GM23338 (cell line): ENCODE data around the gene DUSP3. TPM values are rescaled to one million over a fixed set of nuclear protein-coding genes. Genes with fewer than 3 reads are reported as not detected.

Experiments used
- ATAC-seq: fragments of 200-7000 bp; cut with Tn5 transposase; 3 replicates; pipeline ENCODE4 v1.9.1; 2020
- DNase-seq: peaks from one replicate; pipeline ENCODE4 v3.0.0-alpha.2; 2015; ENCODE audit warnings: low spot score
- H2AFZ ChIP-seq: fragments of 200-600 bp; sonication (generic); 2 replicates; pipeline ENCODE4 v1.8.0; 2016; ENCODE audit warnings: antibody characterized with exemption, mild to moderate bottlenecking, moderate library complexity
- H3F3A ChIP-seq: fragments of 200-600 bp; sonication (generic); replicated peaks from 2 replicates; pipeline ENCODE4 v1.8.0; 2017; ENCODE audit warnings: antibody characterized with exemption, mixed run types, low read depth
- H3K27ac ChIP-seq: fragments of 200-600 bp; sonication (generic); 2 replicates; pipeline ENCODE4 v1.6.1; 2016; ENCODE audit warnings: low read depth
- H3K27me3 ChIP-seq: fragments of 200-600 bp; sonication (generic); 2 replicates; pipeline ENCODE4 v1.8.0; 2016; ENCODE audit warnings: mild to moderate bottlenecking, mixed run types, moderate library complexity; ENCODE audit not compliant: insufficient read depth
- H3K36me3 ChIP-seq: fragments of 200-600 bp; sonication (generic); 2 replicates; pipeline ENCODE4 v1.8.0; 2016; ENCODE audit warnings: mild to moderate bottlenecking; ENCODE audit not compliant: insufficient read depth
- H3K4me1 ChIP-seq: fragments of 200-600 bp; sonication (generic); 2 replicates; pipeline ENCODE4 v1.8.0; 2016; ENCODE audit warnings: mild to moderate bottlenecking, moderate library complexity; ENCODE audit not compliant: insufficient read depth
- H3K4me2 ChIP-seq: fragments of 200-600 bp; sonication (generic); 2 replicates; pipeline ENCODE4 v1.7.1; 2017; ENCODE audit warnings: mixed run types
- H3K4me3 ChIP-seq: fragments of 200-600 bp; sonication (generic); 2 replicates; pipeline ENCODE4 v1.6.1; 2016; ENCODE audit warnings: mixed run types
- H3K79me2 ChIP-seq: fragments of 200-600 bp; sonication (generic); replicated peaks from 2 replicates; pipeline ENCODE4 v1.8.0; 2017; ENCODE audit warnings: mild to moderate bottlenecking; ENCODE audit not compliant: insufficient read depth
- H3K9me2 ChIP-seq: fragments of 200-600 bp; sonication (generic); 2 replicates; pipeline ENCODE4 v1.8.0; 2017; ENCODE audit not compliant: insufficient read depth
- H4K20me1 ChIP-seq: fragments of 200-600 bp; sonication (generic); replicated peaks from 2 replicates; pipeline ENCODE4 v1.8.0; 2017; ENCODE audit warnings: mild to moderate bottlenecking; ENCODE audit not compliant: insufficient read depth
- H3K27ac Mint-ChIP-seq: 2 replicates; pipeline ENCODE4 v1.8.0; 2020; ENCODE audit warnings: inconsistent platforms, mild to moderate bottlenecking, moderate library complexity, mixed read lengths
- H3K27me3 Mint-ChIP-seq: 3 replicates; pipeline ENCODE4 v1.8.0; 2022; ENCODE audit warnings: low read depth, mild to moderate bottlenecking, moderate library complexity, mixed read lengths, inconsistent platforms; ENCODE audit not compliant: insufficient read depth, poor library complexity
- H3K36me3 Mint-ChIP-seq: 3 replicates; pipeline ENCODE4 v1.8.0; 2021; ENCODE audit warnings: low read depth, mild to moderate bottlenecking, inconsistent platforms, moderate library complexity, mixed read lengths
- H3K4me1 Mint-ChIP-seq: 3 replicates; pipeline ENCODE4 v1.8.0; 2020; ENCODE audit warnings: mild to moderate bottlenecking, inconsistent platforms, mixed read lengths
- H3K4me3 Mint-ChIP-seq: 3 replicates; pipeline ENCODE4 v1.8.0; 2021; ENCODE audit warnings: moderate library complexity, mild to moderate bottlenecking, inconsistent platforms, mixed read lengths
- H3K9me3 Mint-ChIP-seq: 3 replicates; pipeline ENCODE4 v1.8.0; 2020; ENCODE audit warnings: moderate library complexity, mild to moderate bottlenecking, inconsistent platforms, mixed read lengths
- EZH2phosphoT487 ChIP-seq: fragments of 200-600 bp; sonication (generic); IDR thresholded peaks from one replicate; pipeline ENCODE4 v1.8.1; 2018; ENCODE audit warnings: antibody characterized with exemption; ENCODE audit not compliant: unreplicated experiment
- ZNF462 ChIP-seq: fragments of 250-450 bp; sonication (Bioruptor Pico); IDR thresholded peaks from 2 replicates; pipeline ENCODE4 v1.5.0; 2020; ENCODE audit warnings: mild to moderate bottlenecking, moderate library complexity
- polyA plus RNA-seq: library from polyadenylated mRNA; unstranded; fragments of >200 nt; fragmentation: Nextera tagmentation; extraction: Ambion mirVana; gene quantifications from 2 replicates; pipeline ENCODE4 v1.2.1, GENCODE V29; 2016
- total RNA-seq: library from RNA; depleted of rRNA; stranded (reverse); fragments of >200 nt; shearing (Covaris generic); gene quantifications from 2 replicates; pipeline ENCODE4 v1.2.3, GENCODE V29; 2014
- TF ChIP-seq, protein P1 (sequence below), 2 experiments: fragments of 200-600 bp in 1 of 2; sonication (generic) in 1 of 2; conservative IDR thresholded peaks; 2 replicates each; pipeline versions ENCODE4 v1.5.1 to v1.6.1; 2016 to 2017; ENCODE audit warnings: antibody characterized with exemption in 2 of 2, low read depth in 2 of 2, mild to moderate bottlenecking in 2 of 2, moderate library complexity in 1 of 2
- TF ChIP-seq, protein P2 (sequence below): IDR thresholded peaks from 2 replicates; pipeline ENCODE4 v1.6.1; 2016; ENCODE audit warnings: antibody characterized with exemption

Gene DUSP3
- total and polyA plus RNA-seq, 2 experiments from 2014 or later, result 14.7 to 22.1 TPM

- TF ChIP-seq ZNF462 (CRISPR knock-in tag) (no peak), EZH2phosphoT487 (no peak)
These were observed 11.6 kb downstream of the DUSP3 start (continued) for GRCh38 chr17:43767053-43767712.

GRCh38 chr17:43766413-43767052 lies 12.2 kb downstream of the DUSP3 start:
- H3K27ac Mint-ChIP-seq, result no peak overlapping the region
- ATAC-seq (peak; percentile 80), DNase-seq (peak; percentile 93)
- H3K79me2 ChIP-seq, result no peaks in the 10 kb centered on the region
- H3K4me1 ChIP-seq, result no peaks in the 10 kb centered on the region
- no peak overlapping the region for H3K4me3 ChIP-seq
- H3K4me1 Mint-ChIP-seq, result peaks cover 4% of the 10 kb centered on the region
- H3F3A ChIP-seq, result no peaks in the 10 kb centered on the region
- no peaks in the 10 kb centered on the region for H3K27me3 ChIP-seq
- no peaks in the 10 kb centered on the region for H4K20me1 ChIP-seq
- H3K36me3 Mint-ChIP-seq, result peaks cover 14% of the 10 kb centered on the region; the same call in 2 of the 3 replicates
- no peaks in the 10 kb centered on the region for H3K36me3 ChIP-seq
- H3K4me2 ChIP-seq, result no peak overlapping the region
- H3K9me3 Mint-ChIP-seq, result no peaks in the 10 kb centered on the region
- H3K9me2 ChIP-seq, result no peaks in the 10 kb centered on the region
- peaks cover 3% of the 10 kb centered on the region for H3K27me3 Mint-ChIP-seq
- no peak overlapping the region for H2AFZ ChIP-seq
- TF ChIP-seq, protein P1, sequence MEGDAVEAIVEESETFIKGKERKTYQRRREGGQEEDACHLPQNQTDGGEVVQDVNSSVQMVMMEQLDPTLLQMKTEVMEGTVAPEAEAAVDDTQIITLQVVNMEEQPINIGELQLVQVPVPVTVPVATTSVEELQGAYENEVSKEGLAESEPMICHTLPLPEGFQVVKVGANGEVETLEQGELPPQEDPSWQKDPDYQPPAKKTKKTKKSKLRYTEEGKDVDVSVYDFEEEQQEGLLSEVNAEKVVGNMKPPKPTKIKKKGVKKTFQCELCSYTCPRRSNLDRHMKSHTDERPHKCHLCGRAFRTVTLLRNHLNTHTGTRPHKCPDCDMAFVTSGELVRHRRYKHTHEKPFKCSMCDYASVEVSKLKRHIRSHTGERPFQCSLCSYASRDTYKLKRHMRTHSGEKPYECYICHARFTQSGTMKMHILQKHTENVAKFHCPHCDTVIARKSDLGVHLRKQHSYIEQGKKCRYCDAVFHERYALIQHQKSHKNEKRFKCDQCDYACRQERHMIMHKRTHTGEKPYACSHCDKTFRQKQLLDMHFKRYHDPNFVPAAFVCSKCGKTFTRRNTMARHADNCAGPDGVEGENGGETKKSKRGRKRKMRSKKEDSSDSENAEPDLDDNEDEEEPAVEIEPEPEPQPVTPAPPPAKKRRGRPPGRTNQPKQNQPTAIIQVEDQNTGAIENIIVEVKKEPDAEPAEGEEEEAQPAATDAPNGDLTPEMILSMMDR (conservative IDR thresholded peaks at IDR 0.05; ENCODE audit: low read depth in 2 of 2), result peak; percentile 93 to 98
- TF ChIP-seq, protein P2, sequence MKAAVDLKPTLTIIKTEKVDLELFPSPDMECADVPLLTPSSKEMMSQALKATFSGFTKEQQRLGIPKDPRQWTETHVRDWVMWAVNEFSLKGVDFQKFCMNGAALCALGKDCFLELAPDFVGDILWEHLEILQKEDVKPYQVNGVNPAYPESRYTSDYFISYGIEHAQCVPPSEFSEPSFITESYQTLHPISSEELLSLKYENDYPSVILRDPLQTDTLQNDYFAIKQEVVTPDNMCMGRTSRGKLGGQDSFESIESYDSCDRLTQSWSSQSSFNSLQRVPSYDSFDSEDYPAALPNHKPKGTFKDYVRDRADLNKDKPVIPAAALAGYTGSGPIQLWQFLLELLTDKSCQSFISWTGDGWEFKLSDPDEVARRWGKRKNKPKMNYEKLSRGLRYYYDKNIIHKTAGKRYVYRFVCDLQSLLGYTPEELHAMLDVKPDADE, result no peak
- no peak overlapping the region for H3K4me3 Mint-ChIP-seq
- no peak overlapping the region for H3K27ac ChIP-seq
